HG02678 (cell line): ENCODE results near the gene SMIM10L1.

Source experiments
- ATAC-seq: cut with Tn5 transposase; IDR thresholded peaks from one replicate; pipeline ENCODE4 v1.9.1; 2021; ENCODE audit warnings: mild to moderate bottlenecking, moderate library complexity; ENCODE audit not compliant: unreplicated experiment

SMIM10L1 gene

DNA sequence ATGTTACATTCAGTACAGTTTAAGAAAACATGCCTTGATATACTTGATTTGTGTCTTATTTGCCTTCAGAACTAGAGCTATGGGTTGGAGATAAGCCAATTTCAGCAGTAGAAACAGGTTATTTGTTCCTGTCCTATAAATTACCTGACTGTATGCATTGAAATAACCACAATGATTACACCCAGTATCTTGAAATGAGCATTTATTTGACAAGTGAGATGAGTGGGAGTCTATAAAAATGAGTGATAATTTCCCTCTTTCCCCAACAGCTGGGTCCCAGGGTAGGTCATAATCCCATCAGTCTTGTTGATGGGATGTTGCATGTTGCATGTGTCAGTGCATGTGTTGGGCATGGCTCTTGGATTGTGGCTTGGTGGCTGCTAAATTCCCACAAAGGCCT lies 12.0 kb downstream of the SMIM10L1 start:
- no peak for ATAC-seq

DNA sequence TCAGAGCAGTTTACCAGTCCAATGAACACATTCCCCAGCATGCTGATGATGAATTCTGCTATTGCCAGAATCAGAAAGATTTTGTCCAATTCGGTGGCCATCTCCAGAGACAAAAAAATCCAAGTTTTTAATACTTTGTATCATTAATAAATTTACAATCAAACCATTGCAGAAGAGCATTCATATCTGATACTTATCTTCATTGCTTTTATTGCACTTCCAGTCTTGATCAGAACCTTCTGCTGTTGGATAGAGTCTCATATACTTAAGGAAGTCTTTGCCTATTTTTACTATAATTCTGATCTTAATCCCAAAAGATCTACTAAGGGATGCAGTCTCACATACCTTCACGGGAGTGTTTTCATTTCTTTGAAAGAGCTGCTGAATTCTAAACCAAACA lies 15.8 kb downstream of the SMIM10L1 start, which contains the start of gene TAS2R42:
TAS2R42 (minus strand) TSS at position 101 of the 400 bp plus-strand sequence; CDS start at position 101, 0 bp downstream.
- ATAC-seq = no peak

DNA sequence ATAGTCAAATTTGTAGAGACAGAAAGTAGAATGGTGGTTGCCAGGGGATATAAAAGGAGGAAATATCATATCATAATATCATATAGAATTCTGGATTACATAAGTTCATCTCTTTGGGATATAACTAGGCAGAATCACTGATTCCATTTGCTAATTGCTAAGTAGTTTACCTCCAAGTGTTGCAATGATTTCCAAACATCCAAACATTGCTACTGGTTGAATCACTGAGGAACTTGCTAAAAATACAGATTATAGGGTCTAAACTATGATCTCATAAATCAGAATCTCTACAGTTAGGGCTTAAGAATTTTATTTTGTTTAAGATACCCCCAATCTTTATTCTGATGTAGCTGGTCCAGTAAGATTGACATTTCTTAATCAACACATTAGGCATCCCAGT lies 31.8 kb downstream of the SMIM10L1 start:
- ATAC-seq = no peak

DNA sequence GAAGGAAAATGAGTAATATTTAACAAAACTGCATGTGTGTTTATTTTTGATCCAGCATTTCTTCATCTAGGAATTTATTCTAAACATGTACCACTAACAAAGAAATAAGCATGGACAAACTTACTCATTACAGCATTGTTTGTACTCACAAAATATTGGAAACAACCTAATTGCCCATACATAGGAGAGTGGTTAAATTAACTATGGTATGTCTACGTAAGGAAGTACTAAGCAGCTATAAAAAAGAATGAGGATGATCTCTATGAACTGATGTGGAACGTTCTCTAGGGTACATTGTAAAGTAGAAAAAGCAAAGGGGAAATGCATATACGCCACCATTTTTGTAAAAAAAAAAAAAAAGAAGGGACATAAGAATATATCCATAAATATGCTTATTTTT lies 33.2 kb downstream of the SMIM10L1 start:
- ATAC-seq = no peak

DNA sequence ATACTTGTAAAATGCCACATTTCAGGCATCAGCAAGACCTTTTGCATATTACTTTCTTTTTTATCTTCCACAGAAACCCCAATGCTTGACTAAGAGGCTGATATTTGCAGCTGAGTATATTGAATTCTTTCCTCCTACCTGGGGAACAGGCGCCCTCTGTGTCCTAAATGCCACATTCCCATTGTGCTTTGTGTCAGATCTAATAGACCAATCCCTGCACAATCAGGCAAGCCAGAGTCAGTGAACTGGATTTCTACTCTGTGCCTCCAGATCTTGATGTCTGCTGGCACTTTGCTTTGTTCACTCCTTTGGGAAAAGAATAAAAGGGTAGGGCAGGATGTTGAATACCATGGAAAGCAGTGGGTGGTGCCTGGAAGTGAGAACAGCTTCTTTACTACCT lies 38.1 kb downstream of the SMIM10L1 start:
- ATAC-seq = no peak
